HG02798 (cell line): ENCODE data around the gene ZNF804B.

ENCODE experiments used
- ATAC-seq: cut with Tn5 transposase; IDR thresholded peaks from one replicate; pipeline ENCODE4 v1.9.1; 2021; ENCODE audit warnings: mild to moderate bottlenecking; ENCODE audit not compliant: unreplicated experiment, poor library complexity

The ZNF804B gene

DNA sequence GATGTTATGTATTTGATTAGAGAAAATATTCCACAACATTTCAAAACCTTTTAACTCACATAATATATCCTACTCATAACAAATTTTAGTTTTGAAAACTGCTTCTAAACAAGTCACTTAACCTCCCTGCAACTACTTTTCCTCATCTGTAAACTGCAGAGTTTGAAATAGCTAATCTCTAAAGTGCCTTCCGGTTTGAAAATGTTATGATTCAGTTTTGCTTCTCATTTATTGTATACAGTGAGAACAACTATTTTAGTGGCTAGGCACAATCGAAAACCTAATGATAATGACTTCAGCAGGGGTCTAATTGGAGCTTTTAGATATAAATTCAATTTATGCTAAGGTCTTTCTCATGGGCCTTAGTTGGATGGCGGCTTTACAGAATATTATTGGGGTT lies 66.7 kb downstream of the ZNF804B start:
- no peak for ATAC-seq

DNA sequence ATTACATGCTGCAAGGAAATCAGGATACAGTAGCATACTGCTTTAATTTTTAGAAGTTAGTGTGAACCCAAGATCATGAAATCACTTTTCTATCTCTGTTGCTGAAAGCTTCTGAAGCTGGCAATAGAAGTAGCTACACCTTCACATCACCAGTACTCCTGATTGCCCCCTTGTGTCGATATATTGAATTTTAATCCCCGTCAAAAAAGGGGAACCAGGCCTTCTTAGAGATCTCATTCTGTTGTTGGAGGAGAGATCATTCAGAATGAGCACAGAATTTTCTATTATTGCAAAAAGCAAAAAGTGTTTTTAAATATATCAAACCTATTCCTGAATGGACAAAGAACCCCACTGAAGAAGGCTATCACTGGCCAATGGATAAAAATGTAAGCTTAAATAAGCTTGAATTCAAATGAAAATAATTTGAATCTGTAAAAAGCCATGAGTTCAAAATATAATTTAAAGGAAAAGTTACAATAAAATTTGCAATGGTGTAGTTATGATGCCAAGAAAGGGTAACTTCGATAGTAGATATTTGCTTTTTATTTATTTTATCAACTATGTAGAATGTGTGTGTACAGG lies 75.7 kb downstream of the ZNF804B start:
- ATAC-seq, result peak; percentile 92

DNA sequence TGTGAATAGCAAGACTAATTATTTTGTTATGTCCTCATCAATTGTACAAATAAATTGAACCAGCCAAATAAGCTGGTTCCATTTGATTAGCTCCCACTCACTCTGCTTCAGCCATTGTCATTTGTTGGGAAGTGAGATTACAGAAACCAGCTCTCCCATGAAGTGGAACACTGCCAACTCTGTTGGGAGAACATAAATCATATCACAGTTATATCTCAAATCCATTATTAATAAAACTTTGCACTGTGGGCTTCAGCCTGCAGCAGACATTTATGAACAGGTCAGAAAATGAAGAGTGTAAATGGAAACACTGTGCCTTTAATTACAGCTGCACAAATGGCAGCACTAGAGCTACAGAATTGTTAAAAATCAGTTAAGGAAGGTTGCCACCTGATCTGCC lies 82.7 kb downstream of the ZNF804B start:
- ATAC-seq, result no peak

DNA sequence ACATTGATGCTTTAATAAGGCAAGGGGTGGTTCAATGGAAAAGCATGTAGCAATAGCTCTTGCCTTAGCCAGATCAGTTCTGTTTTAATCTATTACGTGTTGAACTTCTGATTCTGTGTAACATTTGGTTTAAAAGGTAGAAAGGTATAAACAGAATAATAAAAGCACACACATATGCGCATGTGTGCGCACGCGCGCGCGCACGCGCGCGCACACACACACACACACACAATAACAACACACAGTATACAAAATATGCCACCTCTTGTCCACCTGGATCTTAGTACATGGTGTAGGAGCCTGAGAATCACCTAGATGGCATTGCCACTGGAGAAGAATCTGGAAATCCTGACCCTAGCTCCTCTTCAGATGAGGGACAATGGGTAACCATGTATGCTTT lies 85.6 kb downstream of the ZNF804B start:
- no peak for ATAC-seq

DNA sequence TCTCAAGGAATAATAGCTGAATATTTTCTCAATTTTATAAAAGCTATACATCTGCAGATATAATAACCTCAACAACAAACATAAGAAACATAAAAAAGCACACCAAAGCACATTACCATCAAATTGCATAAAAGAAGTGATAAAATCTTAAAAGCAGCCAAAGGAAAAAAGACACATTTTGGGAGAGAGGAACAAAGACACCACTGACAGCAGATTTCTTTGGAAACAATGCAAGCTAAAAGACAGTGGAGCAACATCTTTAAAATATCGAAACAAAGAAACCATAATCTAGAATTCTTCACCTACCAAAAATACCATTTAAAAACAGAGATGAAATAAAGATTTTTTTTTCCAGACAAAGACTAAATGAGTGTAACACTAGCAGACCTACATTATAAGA lies 91.7 kb downstream of the ZNF804B start:
- ATAC-seq, result no peak

DNA sequence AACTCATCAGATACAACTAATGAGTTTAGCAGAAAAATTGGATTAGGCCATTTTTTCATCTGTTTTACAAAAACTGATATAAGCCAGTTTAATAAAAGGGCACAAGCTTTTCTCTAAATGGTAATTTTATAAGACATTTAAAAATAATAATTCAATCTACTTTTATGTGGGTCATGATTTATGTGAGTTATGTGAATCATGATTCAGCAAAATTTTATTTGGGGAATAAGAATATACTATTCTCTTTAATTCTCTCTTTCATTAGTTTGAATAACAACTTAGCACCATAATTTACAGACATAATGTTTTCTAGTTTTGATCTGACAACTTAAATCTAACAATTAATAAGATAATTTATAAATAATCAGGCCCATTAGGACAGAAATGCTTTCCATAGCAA lies 99.8 kb downstream of the ZNF804B start:
- no peak for ATAC-seq

DNA sequence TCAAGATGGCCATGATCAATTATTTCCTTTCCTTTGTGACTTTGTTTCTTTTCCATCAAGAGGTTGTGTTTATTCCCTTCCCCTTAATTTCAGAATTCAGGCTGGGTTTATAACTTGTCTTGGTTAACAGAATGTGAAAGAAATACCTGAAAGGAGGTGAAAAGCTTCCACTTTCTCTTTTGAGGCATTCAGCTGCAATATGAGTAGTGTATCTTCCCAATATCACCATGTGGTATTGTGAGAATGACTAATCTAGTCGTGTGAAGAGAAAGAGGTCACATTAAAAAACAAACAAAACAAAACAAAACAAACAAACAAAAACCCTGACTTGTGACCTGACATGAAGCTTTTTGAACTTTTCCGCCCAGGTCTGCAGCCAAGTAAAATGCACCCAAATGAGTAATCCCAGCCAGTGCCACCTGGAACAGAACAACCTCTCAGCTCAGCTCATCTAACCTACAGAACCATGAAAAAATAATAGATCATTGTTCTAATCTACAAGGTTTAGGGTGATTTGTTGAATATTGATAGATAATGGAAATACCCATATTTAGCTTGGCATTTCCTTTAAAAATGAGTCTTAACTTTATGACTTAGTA lies 106.9 kb downstream of the ZNF804B start:
- peak; percentile 50 for ATAC-seq

DNA sequence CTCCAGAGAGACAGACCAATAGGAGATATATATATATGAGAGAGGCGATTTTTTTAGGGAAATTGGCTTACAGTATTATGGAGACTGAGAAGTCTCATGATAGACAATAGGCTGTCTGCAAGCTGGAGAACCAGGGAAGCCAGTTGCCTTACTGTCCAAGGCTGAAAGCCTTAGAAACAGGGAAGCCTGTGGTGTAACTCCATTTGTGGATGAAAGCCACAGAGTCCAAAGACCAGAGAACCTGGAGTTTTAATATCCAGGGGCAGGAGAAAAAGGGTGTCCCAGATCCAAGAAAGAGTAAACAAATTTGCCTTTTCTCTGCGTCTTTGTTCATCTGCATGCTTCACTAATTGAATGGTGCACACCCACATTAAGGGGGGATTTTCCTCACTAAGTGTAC lies 107.7 kb downstream of the ZNF804B start:
- ATAC-seq, result no peak

DNA sequence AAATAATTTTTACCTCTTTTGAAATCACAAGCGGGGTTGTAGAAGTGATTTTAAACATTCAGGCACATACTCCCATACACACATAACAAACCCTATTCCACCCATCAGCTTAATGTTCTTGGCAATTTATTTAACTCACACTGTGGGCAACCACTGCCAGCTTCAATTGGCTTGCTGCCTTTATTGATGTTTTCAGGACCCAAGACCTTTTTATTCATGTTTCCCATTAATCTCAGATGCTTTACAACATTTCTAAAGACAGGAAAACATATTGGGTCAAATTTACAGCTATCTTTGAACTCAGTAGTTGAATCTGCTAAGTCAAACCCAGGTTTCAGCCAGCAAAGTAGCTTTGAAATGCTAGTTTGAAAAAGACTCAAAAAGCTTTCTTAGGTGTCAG lies 109.0 kb downstream of the ZNF804B start:
- ATAC-seq, result no peak

DNA sequence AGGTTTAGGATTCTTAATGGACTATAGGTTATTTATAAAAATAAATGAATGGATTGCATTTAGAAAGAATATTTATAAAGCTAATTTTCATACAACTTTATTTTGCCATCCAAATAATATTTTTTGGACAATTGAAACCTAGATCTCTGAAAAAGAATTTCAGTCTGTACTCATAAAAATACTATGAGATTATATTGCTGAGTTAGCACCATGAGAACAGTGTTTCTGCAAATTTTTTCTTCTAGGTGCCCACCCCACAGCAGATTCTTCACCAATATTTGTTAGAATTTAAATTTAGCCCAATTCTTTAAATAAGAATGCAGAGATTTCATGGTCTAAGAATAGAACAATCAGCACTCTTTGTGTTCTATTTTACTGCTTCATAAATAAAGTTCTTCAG lies 121.6 kb downstream of the ZNF804B start:
- no peak for ATAC-seq

DNA sequence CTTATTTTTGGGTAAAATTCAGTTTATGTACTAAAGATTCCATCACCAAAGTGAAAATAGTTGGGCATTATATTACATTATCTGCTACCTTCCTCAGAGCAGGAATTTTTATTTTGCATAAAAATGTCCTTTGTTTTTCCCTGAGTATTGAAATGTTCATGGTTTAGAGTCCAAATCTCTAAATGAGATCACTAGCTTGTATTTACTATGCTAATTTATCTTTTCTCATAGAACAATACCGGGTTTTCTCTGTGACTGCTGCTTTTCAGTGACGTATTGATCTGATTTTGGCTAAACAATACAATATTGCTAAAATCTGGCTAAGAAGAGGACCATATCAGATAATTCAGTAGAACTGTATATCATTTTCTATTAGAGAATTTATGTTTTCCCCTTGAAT lies 125.6 kb downstream of the ZNF804B start:
- no peak for ATAC-seq

DNA sequence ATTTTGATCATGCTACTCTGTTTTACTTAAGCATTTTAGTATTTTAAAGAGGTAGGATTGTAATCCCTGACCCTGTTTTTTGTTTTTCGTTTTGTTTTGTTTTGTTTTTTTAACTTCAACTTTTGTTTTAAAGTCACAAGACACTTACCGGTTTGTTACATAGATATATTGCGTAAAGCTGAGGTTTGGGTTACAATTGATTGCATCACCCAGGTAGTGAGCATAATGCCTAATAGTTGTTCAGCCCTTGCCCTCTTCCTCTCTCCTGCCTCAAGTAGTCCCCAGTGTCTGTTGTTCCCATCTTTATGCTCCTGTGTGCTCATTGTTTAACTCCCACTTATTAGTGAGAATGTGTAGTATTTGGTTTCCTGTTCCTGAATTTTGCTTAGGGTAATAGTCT lies 129.2 kb downstream of the ZNF804B start:
- no peak for ATAC-seq

DNA sequence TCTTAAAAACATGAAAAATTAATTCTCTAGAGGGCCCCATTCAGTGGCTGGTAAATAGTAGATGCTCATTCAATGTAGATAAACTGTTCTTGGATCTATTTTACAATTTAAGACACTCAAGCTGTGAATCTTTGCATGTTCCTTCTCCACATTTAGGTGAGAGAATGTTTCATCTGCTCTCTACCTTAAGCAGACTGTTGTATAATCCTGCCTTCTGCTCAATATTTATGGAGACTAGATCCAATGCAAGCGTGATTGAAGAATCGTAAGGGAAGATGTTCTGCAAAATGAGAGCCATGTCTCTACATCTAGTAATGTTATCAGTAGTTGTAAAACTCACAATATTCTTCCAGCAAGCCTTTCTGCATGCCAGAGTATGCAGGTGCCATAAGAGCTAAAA lies 151.0 kb downstream of the ZNF804B start:
- no peak for ATAC-seq

DNA sequence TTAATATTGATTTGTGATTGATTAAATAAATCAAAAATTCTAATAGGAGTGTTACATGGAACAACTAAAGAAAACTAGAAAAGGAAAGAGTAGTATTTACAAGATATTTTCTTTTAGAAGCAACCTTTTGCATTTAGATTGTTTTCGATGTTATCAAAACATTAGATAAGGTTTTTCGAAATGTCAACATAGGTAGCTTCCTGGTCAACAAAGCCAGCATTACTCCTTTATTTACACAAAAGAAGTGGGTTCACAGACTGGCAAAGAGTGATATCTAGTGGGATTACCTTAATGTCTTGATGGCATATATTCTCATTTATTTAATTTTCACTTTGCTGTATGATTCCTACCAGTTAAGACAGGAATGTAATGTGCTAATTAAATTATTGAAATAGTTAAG lies 153.4 kb downstream of the ZNF804B start:
- no peak for ATAC-seq

DNA sequence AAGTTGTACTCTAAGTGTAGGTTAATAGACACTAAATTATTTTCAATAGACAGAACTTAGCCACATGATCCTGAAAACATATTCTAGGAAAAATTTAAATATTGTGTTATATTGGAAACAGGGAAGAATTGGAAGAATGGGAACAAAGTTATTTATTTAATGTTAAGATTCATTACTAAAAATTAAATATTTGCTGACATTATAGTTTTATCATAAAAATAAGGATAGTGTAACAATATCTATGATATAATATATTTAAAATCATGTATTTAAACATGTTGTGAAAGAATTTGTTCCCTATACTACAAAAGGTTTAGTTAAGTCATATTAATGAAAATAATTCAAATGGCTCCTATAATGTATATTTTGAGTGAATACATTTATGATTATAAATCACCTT lies 156.1 kb downstream of the ZNF804B start:
- no peak for ATAC-seq

DNA sequence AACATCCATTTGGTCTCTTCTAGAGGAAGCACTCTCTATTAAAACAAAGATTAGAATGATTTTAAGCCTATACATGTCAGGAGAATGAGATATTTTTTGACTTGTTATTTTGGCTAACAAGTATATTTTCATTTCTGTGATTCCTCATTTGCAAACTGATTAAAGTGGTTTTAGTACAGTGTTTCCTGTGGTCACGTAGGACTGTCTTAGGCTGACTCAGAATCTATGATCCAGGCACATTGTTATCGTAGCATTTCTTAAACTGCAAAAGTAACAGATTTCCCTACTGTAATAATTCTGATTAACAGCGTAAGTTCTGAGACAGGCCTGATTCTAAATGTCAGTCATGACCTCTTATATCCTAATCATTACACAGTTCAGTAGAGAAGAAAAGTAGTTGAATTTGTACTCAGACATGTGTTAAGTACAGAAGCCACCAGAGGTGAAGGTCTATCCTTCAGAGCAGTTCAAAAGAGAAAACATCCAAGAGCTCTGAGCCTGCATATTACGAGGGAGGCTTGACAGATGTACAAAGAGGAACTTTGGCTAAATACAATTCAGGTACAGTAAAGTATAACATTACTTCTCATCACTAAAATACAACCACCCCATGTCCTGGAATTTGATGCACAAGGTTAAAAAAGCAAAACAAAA lies 160.1 kb downstream of the ZNF804B start:
- no peak for ATAC-seq

DNA sequence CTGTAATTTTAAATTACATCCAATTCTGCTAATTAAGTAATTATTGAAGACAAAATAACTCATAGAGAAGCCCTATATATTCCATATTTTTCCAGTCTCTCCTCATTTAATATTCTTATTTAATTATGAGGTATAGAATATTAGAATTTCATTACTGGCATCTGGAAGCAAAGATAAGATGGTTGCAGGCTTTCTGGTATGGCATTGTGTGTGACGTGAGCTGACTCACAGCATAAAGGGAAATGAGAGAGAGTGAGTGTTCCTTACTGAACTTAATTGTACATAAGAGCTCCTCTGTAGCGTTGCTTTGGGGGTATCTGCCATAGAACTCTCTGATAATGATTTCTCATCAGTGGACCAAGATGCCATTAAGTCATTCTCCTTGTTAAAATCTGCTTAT lies 163.4 kb downstream of the ZNF804B start:
- ATAC-seq, result no peak

DNA sequence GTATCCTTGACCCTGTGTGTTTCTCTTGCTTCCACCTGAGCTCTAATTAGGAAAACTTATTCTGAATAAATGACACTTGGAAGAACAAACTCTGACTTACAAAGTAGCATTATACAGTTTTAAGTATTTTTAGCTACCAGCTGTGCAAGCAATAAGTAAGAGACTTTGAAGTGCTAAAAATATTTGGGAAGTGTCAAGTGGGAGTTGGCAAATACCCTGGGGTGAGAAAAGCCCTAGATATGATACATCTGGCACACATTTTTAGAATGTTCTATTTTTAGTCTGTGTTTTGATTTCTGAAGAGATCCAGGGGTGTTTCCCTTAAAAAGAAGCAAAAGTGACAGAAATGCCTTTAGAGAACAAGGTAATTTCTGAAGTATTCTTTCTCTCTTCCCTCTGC lies 168.8 kb downstream of the ZNF804B start:
- no peak for ATAC-seq

DNA sequence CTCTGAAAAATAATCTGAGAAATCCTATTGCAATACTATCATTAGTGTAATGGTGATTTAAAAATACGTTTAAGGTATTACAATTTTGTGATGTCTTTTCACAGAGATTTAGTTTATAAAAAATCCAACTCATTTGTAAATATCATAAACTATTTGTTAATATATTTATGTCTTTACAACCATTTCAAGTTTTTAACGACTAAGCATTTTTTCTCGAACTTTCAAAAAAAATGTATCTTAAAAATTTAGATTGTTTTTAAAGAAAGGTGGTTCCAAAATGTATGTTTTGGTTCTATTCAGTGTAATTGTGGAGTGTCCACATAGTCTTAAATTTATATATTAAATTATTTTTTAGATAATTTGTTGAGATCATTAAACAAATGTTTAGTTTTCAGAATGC lies 170.2 kb downstream of the ZNF804B start:
- no peak for ATAC-seq

DNA sequence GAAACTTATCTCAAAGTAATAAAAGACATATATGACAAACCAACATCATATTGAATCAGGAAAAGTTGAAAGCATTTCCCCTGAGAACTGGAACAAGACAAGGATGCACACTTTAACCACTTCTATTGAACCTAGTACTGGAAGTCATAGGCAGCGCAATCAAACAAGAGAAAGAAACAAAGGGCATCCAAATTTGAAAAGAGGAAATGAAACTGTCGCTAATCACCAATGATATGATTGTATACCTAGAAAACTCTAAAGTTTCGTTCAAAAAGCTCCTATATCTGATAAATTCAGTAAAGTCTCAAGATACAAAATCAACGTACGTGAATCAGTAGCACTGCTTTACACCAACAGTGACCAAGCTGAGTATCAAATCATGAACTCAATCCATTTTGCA lies 173.8 kb downstream of the ZNF804B start:
- no peak for ATAC-seq

DNA sequence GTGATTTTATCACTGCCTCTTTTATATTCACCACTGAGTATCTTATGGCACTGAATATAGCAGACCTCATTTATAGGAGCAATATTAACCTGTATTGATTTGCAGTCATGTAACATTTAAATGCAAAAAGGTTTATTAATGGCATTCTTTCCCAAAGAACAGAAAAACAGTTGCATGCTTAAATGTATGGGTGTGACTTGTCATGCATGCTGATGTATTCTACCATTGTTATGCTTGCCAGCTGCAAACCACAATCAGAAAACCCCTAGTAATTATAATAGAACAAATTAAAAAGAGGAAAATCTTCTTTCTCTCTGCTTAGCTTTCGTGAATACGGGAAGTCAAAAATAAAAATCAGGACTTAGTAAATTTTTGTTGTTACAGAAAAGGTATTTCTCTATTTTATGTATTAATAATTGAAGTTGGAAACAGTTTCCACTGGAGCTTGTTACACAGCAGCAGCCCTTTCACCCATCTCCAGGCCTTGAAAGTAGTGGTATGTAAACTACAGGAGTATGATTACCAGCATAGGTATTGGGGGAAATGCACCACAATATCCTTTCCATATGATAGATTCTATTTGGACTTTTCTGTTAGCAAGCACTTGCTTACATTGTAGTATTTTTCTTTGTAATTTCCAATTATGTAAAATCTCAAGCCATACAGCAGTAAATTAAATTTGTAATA lies 183.5 kb downstream of the ZNF804B start:
- no peak for ATAC-seq

DNA sequence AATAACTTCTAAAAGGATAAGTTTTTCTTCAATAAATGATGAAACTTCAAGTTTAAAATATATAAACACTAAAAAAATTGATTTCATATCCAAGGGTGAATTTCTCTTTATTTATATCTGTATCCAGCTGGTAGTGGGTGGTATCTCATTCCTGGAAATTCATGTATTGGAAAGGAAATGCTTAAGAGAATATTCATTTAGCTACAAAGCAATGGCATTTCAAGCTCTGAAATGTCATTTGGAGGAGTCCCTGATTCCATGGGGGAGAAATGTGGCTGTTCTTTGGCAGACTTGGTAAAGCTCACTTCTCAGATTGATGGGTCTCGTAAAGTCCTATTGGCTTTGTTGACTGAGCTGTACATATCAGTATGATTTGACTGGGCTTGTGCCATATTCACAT lies 192.3 kb downstream of the ZNF804B start:
- ATAC-seq, result no peak
